ENCODE results near the gene SF3B5.

GRCh38 chr6:144063744-144064401, 31.5 kb downstream of the SF3B5 start:
- no peak; the same call in 1 of the 2 replicates for TF ChIP-seq POLR2AphosphoS5 (IDR thresholded peaks at IDR 0.05; ENCODE audit: borderline replicate concordance, low read depth, low read length)
- no peak for TF ChIP-seq EZH2 (IDR thresholded peaks at IDR 0.05)
- TF ChIP-seq FOXP2 (optimal IDR thresholded peaks at IDR 0.05; ENCODE audit: control extremely low read depth, extremely low read length, insufficient read depth): no peak
